ENCODE results near the gene NXT1. TPM values are rescaled to one million over a fixed set of nuclear protein-coding genes. Genes with fewer than 3 reads are reported as not detected.

The NXT1 gene
- total and polyA plus RNA-seq, 12 donors: 9.2 to 43.8 (median 17.2) TPM

GRCh38 chr20:23391707-23392310 is 41.2 kb downstream of the NXT1 start:
- intact Hi-C loops (cut with DNase I): no loop called here
- Histone ChIP-seq H3K36me3 (replicated peaks in 1 of 2) (peaks cover 0 to 38% of the 10 kb centered on the region in 2 donors), H3K4me3 (no peak overlapping the region), H3K27ac (no peak overlapping the region), H3K27me3 (no peaks in the 10 kb centered on the region), H3K4me1 (replicated peaks in 1 of 2) (peaks cover 5 to 8% of the 10 kb centered on the region in 2 donors), H3K9me3 (replicated peaks in 1 of 3) (no peaks in the 10 kb centered on the region)
- WGBS, 4 donors: 93 to 94% (median 93%) methylated on average over 4 of the region's 4 CpGs
- DNase-seq: no peak
- no peak for TF ChIP-seq CTCF (IDR thresholded peaks at IDR 0.05)
- TF ChIP-seq POLR2A (IDR thresholded peaks at IDR 0.05): no peak

GRCh38 chr20:23393996-23394775 is 43.6 kb downstream of the NXT1 start:
- Histone ChIP-seq H3K9me3 (replicated peaks in 1 of 3) (no peaks in the 10 kb centered on the region), H3K27ac (peak overlapping the region in 2 of 5 donors; percentile 31 to 50), H3K36me3 (replicated peaks in 1 of 2) (peaks cover 0 to 38% of the 10 kb centered on the region in 2 donors), H3K4me1 (replicated peaks in 1 of 2) (peaks cover 16 to 21% of the 10 kb centered on the region in 2 donors), H3K27me3 (no peaks in the 10 kb centered on the region), H3K4me3 (no peak overlapping the region)
- no peak for DNase-seq
- 93 to 96% (median 96%) methylated on average over 4 of the region's 4 CpGs for WGBS, 4 donors
- intact Hi-C loops (cut with DNase I): no loop called here
- TF ChIP-seq CTCF (IDR thresholded peaks at IDR 0.05): no peak
- TF ChIP-seq POLR2A (IDR thresholded peaks at IDR 0.05): no peak

- H3K27ac ChIP-seq: peak overlapping the region in 3 of 5 donors; percentile 23 to 45 (median 26)
- peaks cover 0 to 30% of the 10 kb centered on the region in 2 donors for H3K36me3 ChIP-seq (replicated peaks in 1 of 2)
- peak in 2 of 7 donors; percentile 34 to 35 for DNase-seq
- H3K9me3 ChIP-seq (replicated peaks in 1 of 3): no peaks in the 10 kb centered on the region
- TF ChIP-seq CTCF (IDR thresholded peaks at IDR 0.05): no peak
- intact Hi-C loops (cut with DNase I): no loop called here
- 44 to 62% (median 54%) methylated on average over 6 of the region's 6 CpGs for WGBS, 4 donors
- peaks cover 25 to 41% of the 10 kb centered on the region in 2 donors for H3K4me1 ChIP-seq (replicated peaks in 1 of 2)
- no peak overlapping the region for H3K4me3 ChIP-seq
- H3K27me3 ChIP-seq: no peaks in the 10 kb centered on the region
These were observed 46.5 kb downstream of the NXT1 start for GRCh38 chr20:23396950-23397627.

GRCh38 chr20:23397961-23398360 is 47.4 kb downstream of the NXT1 start:
- H3K27me3 ChIP-seq: no peaks in the 10 kb centered on the region
- intact Hi-C loops (cut with DNase I): no loop called here
- H3K27ac ChIP-seq: peak overlapping the region in 3 of 5 donors; percentile 17 to 45 (median 33)
- H3K4me1 ChIP-seq (replicated peaks in 1 of 2): peaks cover 25 to 41% of the 10 kb centered on the region in 2 donors
- no peak for DNase-seq
- no peaks in the 10 kb centered on the region for H3K9me3 ChIP-seq (replicated peaks in 1 of 3)
- TF ChIP-seq POLR2A (IDR thresholded peaks at IDR 0.05) (no peak), CTCF (IDR thresholded peaks at IDR 0.05) (no peak)
- peaks cover 0 to 21% of the 10 kb centered on the region in 2 donors for H3K36me3 ChIP-seq (replicated peaks in 1 of 2)
- H3K4me3 ChIP-seq: no peak overlapping the region
- WGBS, 4 donors: 70 to 79% (median 76%) methylated on average over 2 of the region's 2 CpGs
